GM12875 (cell line): ENCODE results near the gene CACNA1D.

Experiments used
- H3K4me3 ChIP-seq: one replicate; pipeline ENCODE4 v1.5.1; 2011; ENCODE audit warnings: low read depth, low read length, control low read depth
- TF ChIP-seq, protein P1 (sequence below): IDR thresholded peaks from 2 replicates; pipeline ENCODE4 v1.5.1; 2011; ENCODE audit warnings: low read depth, mild to moderate bottlenecking, control low read depth, inconsistent platforms, low read length, moderate library complexity, borderline replicate concordance; ENCODE audit not compliant: insufficient read depth

The CACNA1D gene

GRCh38 chr3:53728606-53729005, 234.2 kb downstream of the CACNA1D start:
- TF ChIP-seq, protein P1, sequence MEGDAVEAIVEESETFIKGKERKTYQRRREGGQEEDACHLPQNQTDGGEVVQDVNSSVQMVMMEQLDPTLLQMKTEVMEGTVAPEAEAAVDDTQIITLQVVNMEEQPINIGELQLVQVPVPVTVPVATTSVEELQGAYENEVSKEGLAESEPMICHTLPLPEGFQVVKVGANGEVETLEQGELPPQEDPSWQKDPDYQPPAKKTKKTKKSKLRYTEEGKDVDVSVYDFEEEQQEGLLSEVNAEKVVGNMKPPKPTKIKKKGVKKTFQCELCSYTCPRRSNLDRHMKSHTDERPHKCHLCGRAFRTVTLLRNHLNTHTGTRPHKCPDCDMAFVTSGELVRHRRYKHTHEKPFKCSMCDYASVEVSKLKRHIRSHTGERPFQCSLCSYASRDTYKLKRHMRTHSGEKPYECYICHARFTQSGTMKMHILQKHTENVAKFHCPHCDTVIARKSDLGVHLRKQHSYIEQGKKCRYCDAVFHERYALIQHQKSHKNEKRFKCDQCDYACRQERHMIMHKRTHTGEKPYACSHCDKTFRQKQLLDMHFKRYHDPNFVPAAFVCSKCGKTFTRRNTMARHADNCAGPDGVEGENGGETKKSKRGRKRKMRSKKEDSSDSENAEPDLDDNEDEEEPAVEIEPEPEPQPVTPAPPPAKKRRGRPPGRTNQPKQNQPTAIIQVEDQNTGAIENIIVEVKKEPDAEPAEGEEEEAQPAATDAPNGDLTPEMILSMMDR, result no peak
- no peak overlapping the region for H3K4me3 ChIP-seq

DNA sequence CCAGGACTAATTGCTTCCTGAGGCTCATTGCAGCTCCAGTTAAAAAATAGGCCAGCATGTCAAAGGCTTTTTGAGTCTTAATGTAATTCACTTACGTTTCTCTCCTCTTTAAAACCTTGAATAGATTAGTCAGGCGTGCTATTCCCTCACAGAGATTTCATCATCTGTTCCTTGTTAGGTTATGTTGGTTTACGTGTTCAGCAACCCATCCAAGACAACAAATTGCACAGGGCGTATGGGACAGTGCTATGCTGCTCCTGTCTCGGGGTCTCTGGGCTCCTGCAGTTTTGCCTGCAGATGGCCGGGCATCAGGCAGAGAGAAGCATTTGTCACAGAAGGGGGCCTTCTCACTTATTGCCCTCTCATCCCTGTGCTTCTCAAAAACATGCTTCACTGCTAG, 234.7 kb downstream of the CACNA1D start:
- no peak overlapping the region for H3K4me3 ChIP-seq
- TF ChIP-seq, protein P1, result no peak

GRCh38 chr3:53729618-53730017, 235.2 kb downstream of the CACNA1D start:
- TF ChIP-seq, protein P1, result 0 out of 2 replicates have a peak, but pooled peaks have one; percentile 11
- no peak overlapping the region for H3K4me3 ChIP-seq

- H3K4me3 ChIP-seq, result no peak overlapping the region
- TF ChIP-seq, protein P1, result no peak
Observed at GRCh38 chr3:53730576-53730975, 236.2 kb downstream of the CACNA1D start.

DNA sequence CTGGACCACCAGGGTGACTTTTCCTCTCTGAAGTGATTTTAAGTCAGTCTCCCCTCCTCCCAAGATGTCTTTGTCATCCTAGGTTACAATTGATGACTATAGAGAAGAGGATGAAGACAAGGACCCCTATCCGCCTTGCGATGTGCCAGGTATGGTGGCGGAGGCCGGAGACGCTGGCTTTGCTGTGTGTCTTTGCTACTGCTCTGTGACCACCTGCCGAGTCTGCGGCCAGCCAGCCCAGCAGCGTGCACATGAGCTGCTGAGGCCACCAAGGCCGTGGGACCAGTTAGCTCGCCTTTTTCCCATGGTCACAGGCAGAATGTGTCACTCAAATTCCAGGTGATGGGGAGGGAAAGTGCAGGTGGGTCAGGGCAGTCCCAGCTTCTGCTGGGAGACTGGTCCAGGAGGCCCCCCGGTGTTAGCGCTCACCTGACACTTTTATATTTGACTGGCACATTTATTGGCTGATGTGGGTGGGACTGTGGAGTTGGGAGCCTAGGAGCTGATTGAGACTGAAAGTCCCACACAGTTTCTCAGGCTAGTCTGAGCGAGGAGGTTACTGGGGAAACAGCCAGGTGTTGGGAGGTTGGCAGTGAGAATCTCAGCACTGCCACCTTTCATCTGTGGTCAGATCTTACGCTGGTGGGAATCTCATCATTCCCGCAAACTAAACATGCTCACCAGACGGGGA, 237.7 kb downstream of the CACNA1D start:
- no peak overlapping the region for H3K4me3 ChIP-seq
- TF ChIP-seq, protein P1, result no peak

DNA sequence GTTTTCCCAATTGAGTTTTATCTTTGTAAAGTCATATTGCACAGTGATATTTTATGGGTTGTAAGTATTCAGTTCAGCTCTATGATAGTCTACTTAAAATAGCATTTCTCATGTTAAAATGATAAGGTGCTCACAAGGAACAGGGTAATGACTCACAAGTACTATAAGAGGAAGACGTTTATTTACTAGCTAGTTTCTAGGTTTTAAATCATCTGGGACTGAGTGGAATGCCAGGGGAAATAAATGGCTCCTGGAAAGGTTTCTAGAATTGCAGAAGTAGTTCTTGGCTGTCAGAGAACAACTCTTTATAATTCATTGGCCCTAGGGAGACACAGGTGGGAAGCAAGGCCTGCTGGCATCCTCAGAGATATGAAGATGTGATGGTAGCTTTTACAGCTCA, 239.0 kb downstream of the CACNA1D start:
- H3K4me3 ChIP-seq, result no peak overlapping the region
- TF ChIP-seq, protein P1, result no peak

- TF ChIP-seq, protein P1, result no peak
- no peak overlapping the region for H3K4me3 ChIP-seq
Observed at GRCh38 chr3:53739966-53740365, 245.6 kb downstream of the CACNA1D start.
